Vagina (tissue), 2 donors: ENCODE data around the gene IL12RB2.

Source experiments
- POLR2A ChIP-seq, 2 donors: fragments of 450-650 bp; IDR thresholded peaks; one replicate each; pipeline ENCODE4 v1.6.1; 2017; ENCODE audit warnings: antibody characterized with exemption in 2 of 2, mild to moderate bottlenecking in 2 of 2, moderate library complexity in 2 of 2
- TF ChIP-seq, protein P1 (sequence below), 3 experiments: fragments of 450-650 bp in 2 of 3; fragments of 200-600 bp in 1 of 3; sonication (generic) in 1 of 3; IDR thresholded peaks; one replicate each; pipeline ENCODE4 v1.5.1; 2017 to 2019; ENCODE audit warnings: antibody characterized with exemption in 3 of 3, mild to moderate bottlenecking in 2 of 3, moderate library complexity in 2 of 3

- no peak for TF ChIP-seq POLR2A (IDR thresholded peaks at IDR 0.05)
- TF ChIP-seq, protein P1, sequence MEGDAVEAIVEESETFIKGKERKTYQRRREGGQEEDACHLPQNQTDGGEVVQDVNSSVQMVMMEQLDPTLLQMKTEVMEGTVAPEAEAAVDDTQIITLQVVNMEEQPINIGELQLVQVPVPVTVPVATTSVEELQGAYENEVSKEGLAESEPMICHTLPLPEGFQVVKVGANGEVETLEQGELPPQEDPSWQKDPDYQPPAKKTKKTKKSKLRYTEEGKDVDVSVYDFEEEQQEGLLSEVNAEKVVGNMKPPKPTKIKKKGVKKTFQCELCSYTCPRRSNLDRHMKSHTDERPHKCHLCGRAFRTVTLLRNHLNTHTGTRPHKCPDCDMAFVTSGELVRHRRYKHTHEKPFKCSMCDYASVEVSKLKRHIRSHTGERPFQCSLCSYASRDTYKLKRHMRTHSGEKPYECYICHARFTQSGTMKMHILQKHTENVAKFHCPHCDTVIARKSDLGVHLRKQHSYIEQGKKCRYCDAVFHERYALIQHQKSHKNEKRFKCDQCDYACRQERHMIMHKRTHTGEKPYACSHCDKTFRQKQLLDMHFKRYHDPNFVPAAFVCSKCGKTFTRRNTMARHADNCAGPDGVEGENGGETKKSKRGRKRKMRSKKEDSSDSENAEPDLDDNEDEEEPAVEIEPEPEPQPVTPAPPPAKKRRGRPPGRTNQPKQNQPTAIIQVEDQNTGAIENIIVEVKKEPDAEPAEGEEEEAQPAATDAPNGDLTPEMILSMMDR (IDR thresholded peaks at IDR 0.05) = no peak
Measured at GRCh38 chr1:67427465-67427864, 119.8 kb downstream of the IL12RB2 start.
